SKM-1 treated with dmso at 0.1 percent for 144 hours (cell line): ENCODE measurements around the gene NDRG3.
A peak's percentile ranks its signal among the peaks of the same experiment; 100 is the strongest.
"Not testable (repeated sequence)": the region's sequence is repeated elsewhere in the genome, so short reads cannot be mapped to it uniquely, and the experiment has no call there.

ENCODE experiments used
- DNase-seq: peaks from one replicate; lab custom pipeline; 2025; ENCODE audit not compliant: unreplicated experiment; lab: John Stamatoyannopoulos, UW

The NDRG3 gene

DNA sequence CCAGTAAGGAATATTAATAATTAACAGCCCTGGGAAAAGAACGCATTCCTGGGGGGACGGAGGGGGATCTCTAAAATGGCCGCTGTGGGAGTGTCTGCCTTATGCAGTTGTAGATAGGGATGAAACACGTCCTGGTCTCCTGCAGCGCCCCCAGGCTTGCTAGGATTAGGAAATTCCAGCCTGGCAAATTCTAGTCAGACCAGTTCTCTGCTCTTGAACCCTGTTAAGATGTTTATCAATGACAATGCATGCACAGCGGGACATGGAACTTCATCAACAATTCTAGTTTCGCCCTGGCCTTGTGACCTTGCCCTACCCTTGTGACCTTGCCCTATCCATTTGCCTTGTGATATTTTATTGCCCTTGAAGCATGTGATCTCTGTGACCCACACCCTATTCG, 50.4 kb downstream of the NDRG3 start:
- not testable (repeated sequence) for DNase-seq

DNA sequence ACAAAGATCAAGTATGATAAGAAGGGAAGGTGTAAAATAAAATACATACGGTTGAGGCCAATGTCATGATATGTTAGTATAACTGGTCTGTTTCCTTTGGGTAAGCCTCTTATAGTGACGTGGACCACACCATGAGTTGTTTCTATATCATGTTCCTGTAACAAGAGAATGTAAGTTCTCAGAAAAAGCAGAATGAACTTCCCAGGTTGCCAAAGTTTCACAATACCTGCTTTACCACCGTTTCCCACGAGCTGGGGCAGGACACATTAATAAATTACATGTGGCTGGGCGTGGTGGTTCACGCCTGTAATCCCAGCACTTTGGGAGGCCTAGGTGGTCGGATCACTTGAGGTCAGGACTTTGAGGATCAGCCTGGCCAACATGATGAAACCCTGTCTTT, 57.3 kb downstream of the NDRG3 start:
- no peak for DNase-seq

DNA sequence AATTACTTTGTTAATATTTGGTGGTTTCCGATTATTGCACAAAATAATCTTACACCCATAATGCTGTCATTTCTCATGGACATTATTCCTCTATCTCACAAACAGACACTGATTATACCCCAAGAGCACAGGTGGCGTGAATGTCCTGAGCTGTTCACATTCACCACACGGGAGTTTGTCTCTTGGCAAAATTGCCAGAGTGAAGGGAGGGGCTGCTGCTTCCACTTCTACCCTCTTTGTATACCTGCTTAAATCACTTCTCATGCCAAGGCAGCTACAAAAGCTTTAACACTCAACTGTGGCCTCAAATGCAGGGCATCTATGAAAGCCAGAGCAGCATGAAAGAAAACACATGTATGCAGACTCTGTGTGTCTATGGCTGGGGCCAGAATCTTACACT, 58.0 kb downstream of the NDRG3 start:
- DNase-seq: no peak

DNA sequence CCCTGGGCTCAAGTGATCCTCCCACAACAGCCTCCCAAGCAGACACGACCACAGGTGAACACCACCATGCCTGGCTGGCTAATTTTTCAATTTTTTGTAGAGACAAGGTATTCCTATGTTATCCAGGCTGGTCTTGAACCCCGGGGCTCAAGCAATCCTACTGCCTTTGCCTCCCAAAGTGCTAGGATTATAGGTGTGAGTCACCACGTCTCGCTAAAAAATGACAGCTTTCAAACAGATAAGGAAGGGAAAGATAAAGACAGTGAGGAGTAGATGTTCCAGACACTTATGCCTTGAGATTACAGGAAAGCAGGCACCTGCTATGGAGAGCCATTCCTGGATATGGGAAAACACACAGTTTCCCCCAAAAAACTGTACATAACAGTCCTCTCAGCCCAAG, 58.9 kb downstream of the NDRG3 start:
- no peak for DNase-seq

DNA sequence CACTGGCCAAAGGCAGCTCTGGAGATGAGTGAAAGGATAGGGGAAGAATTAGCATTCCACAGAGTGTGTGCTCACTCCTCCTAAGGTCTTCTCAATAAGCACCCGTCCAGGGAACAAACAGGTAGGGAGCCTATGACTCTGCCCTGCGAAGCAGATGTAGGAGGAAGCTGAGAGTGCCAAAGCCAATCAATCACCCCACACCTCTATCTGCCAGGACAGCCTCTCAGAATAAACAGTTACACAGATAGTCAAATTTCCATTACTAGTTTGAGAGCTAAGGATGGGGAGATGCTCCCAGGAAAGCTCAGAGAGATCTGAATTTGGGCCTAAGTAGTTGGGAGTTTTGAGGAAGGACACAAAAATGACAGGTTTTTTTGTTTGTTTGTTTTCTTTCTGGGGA, 59.4 kb downstream of the NDRG3 start:
- no peak for DNase-seq

DNA sequence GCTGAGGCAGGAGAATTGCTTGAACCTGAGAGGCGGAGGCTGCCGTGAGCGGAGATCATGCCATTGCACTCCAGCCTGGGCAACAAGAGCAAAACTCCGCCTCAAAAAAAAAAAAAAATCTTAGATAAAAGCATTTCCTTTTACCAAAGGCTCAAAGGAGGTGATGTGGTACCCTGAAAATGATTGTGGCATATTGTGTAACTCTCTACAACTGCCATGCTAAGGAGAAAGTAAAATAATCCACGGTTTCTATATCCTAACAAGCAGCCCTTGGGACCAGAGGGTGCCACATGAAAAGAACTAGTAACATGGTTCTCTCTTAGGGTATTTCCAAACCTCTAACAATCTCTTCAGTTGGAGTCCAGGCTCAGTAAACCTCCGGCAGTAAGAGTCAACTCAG, 61.1 kb downstream of the NDRG3 start:
- DNase-seq: no peak

DNA sequence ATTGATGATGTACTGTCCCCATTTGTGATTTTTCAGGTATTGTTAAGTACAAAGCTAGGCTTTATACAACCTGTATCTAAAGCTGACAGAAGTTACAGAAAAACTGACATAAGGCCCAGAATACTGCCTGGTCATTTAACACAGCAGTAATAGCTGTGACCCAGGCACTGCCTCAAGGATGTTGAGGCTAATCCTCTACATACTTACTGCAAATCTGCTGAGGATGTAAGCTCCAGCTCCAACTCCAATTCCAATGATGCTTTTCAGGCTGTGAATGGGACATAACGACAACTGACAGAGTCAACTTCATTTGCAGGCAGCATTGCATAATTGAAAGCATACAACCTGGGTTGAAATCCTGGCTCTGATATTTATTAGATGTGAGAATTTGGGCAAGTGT, 63.6 kb downstream of the NDRG3 start:
- no peak for DNase-seq

DNA sequence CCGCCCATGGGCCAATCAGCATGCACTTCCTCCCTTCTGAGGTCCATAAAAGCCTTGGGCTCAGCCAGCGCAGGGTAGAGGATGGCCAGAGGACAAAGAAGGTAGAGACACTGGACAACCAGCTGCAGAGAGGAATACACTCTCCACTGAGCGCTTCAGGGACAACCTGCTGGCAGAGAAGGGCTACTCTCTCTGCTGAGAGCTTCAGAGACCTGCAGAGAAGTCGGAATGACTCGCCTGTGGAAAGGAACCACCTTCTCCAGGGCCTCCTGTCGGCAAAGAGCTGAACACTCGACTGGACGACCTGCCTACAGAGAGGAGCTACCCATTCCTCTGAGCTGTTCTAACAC, 68.5 kb downstream of the NDRG3 start:
- no peak for DNase-seq

DNA sequence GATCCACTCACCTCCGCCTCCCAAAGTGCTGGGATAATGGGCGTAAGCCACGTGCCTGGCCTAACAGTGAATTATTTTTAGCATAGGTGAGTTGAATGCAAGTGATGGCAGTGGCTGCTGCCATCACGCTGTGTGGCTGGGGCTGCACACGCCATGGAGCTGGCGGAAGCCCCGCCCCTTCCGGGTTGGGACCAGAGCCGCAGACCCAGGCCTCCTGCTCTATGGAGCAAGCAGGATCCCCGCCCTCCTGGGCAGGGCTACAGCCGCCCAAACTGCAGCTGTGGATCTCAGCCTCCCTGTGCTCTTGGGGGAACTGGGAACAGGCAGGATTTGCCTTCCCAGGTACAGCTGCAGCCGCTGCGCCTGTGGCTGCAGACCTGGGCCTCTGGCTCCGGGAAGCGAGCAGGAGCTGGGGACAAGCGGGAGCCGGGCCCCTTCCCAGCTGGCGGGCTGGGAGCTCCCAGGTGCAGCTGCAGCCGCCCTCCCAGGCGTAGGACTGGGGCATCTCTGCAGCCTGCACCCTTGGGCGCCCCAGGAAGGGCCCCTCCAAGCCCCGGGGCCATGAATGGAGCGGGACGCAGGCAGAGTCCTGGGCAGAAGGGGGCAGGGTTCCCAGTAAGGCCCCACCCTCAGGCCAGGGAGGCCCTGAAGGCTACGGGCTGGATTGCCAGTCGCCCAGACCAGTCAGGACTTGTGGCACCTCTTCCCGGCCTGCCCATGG, 69.0 kb downstream of the NDRG3 start:
- DNase-seq: no peak

DNA sequence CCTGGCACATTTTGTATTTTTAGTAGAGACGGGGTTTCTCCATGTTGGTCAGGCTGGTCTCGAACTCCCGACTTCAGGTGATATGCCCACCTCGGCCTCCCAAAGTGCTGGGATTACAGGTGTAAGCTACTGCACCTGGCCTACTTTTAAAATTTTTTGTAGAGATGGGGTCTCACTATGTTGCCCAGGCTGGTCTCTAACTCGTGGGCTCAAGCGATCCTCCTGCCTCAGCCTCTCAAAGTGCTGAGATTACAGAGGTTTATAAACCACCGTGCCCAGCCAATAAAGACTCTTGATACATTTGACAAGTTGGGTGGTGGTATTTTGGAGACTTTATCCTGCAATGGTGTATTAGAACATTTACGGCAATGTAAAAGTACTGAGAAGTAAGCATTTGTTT, 70.3 kb downstream of the NDRG3 start:
- not testable (repeated sequence) for DNase-seq

DNA sequence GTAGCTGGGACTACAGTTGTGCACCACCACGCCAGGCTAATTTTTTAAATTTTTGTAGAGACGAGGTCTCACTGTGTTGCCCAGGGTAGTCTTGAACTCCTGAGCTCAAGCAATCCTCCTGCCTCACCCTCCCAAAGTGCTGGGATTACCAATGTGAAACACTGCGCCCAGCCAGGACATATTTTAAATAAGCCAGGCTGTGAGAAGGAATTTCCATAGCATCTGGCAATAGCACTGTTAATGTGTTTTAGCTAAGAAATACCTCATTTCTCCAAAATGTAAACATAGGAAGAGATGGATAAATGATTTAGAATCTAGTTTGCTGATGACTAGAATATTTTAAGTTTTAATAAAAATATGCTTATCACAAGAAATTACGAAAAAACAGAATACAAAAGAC, 72.9 kb downstream of the NDRG3 start:
- DNase-seq: no peak

DNA sequence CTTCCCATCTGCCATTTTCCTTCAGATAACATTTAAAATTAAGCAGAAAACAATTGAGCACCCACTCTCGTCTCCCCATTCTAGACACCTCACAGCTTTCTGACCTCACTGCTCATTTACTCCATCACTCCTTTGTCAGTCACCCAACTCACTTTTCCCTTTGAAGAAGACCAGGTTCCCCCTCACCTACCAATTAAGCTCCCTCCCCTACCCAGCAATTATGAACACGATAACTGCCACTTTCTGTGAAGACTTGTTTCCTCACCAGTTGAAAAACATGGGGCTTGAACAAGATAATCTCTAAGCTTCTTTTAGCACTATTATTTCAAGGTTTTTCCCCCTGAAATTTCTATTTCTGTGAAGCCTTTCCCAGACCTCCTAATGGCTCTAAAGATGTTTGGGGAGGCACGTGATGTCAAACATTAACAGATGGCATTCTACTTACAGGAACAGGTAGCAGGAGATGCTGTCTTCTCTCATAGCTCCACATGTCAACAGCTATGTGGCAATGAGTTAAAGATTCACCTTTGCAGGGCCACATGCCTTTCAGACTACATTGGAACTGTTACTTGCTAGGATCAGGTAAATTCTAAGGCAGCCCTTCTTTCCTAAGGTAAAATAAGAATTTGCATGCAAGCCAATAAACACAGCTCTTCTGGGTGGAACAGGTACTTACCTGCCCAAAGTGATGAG, 75.1 kb downstream of the NDRG3 start:
- no peak for DNase-seq

DNA sequence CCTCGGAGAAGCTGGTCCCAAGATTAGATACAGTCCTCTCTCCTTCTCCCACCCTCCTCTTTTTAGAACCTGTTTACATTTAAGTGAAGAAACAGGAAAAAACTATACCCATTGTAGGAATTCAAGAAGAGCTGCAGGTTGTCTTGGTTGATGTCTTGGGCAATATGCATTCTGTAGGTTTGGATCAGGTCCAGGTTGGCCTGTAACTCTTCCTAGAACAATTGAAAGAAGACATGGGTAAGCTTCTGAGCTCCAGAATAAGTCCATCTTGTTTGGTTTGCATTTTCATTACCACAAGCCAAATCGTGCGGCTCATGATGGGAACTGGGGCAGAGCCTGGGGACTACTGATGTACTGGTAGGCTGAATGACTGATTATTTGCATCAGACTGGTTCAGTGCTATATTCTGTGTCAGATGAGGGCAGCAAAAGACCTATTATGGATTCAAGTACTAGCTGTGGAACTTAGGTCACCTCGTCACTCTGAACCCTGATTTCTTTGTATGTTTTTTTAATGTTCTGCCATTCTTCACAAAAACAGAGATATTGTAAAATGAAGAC, 79.6 kb downstream of the NDRG3 start:
- DNase-seq: no peak

DNA sequence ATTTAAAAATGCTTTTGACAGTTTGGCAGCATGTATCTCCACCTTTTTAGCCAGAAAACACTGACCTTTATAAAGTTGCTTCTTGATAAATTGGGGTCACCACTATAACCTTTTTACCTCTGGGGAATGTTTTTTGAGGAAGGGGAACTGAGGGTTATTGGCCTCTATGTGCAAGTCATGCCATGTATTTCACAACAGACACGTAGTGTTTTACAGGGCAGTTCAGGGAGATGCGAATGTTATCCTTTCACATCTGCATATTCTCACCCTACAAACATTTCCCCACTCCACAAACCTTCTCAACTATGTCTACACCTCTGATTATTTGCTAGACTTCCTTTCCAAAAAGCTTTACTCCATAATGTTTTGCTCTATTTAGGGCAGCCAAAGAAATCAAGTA, 82.9 kb downstream of the NDRG3 start:
- peak; percentile 84 for DNase-seq

DNA sequence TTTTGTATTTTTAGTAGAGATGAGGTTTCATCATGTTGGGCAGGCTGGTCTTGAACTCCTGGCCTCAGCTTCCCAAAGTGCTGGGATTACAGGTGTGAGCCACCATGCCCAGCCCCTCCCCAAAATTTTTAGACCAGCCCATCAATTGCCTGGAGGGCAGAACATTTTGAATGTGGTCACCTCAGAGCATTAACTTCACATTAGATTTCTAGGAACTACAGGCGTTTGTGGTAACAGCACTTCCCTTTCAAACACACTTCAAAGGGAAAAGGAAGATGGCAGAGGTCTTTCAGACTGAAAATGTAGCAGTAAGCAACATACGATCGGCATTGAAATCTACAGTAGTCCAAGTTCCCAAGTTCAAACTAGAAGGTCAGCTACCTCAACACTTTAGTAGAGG, 87.6 kb downstream of the NDRG3 start:
- peak; percentile 26 for DNase-seq

DNA sequence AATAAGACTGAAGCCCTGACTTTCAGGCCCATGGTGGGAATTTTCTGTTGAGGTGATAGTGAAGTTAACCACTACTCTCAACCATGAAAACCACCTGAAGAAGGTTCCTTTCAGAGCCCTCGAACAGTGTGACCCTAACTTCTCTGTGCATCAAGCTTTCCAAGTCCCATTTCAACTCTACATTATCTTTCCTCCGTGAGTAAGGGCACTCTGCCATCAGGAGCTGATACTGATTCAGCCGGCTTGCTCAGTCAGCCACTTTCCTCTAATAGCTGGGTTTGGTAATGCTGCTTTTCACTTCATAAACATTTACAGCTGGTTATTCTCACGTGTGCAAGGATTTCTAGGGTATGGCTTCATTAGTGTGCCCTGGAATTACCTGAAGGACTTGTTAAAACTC, 89.2 kb downstream of the NDRG3 start:
- no peak for DNase-seq

DNA sequence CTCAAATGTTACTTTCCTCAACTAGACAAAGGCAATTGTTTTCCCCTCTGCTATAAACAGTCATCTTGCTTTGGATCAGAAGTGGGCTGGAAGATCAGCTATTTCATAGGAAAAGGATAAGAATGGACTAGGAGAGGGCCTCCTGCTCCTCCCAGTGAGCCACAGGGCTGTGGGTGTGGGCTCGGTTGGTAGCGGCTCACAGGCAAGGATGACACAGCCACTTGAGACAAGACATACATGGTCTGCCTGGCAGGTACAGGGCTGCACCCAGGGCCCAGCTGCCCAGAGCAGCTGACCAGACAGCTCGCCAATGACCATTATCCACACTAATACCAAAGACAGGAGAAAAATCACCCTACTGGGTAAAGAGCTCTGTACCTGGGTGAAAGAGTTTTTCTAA, 90.9 kb downstream of the NDRG3 start:
- no peak for DNase-seq

DNA sequence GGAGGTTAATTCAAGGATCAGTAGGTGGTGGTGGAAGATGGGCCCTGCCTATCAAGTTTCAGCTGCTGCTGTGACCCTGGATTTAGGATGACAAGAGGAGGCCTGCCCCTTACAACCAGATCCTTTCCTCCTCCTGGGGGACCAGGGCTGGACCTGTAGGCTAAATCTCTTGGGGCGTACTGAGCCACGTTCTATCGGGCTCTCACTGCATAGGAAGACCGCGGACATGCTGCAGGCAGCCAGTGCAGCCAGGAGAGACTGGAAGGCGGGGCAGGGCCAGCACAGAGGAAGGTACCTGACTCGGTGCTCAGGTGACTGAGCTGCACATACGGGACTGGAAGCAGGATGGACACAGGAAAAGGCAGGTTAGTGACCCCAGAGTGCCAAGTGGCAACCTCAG, 91.4 kb downstream of the NDRG3 start:
- DNase-seq: no peak

DNA sequence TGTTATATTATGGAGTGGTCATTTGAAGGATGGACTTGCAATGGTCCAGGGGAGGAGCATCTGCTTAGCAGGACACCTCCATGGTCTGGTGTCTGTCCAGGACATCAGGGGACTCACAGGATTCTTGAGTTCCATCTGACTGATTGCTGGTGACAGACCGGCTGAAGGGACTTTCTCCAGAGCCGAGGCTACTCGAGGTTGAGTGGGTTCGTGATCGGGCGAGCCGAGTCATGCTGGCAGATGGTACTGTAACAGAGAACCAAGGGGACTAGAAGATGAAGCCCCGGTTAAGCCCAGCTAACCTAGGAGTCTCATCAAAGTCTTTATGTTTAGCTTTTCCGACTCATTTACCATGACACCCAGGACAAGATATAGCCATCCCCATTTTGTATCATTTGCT, 92.4 kb downstream of the NDRG3 start:
- DNase-seq: no peak

DNA sequence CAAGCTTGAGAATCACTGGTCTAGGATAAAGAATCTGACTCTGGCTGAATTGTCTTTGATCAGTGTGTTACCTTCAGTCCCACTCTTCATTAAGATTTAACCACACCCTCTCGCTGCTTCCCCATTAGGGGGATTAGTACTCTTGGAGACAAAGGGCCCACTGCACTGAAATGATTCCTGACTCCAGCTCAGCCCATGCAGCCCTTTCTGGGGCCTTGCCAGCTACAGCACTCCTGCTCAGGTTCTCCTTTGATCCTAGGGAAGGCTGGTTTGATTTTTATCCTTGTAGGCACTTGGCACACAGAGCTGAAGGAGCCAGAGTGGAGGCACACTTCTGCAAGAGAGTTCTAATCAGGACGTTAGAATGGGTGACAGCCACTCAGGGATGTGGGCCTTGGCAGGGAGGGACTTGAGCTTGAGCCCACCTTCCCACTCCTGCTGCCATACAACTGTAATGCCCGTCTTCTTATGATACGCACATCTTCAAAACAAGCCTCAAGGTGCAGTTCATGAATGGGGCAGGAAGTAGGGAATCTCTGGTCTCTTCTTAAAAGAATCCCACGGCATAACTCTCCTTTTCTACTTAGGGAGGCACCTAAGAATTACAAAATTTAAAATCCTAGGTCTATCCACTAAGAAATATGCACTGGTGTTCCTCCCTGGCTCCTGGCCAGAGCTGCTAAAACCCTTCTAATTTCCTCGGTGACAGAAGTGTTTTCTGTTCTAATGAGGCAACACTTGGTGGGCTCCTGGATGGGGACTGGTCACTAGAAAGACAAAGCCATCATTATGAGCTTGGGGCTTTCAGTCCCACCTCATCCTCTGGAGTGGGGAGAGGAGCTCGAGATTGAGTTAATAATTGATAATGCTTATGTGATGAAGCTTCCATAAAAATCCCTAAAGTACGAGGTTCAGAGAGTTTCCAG, 98.4 kb downstream of the NDRG3 start:
- DNase-seq: no peak

DNA sequence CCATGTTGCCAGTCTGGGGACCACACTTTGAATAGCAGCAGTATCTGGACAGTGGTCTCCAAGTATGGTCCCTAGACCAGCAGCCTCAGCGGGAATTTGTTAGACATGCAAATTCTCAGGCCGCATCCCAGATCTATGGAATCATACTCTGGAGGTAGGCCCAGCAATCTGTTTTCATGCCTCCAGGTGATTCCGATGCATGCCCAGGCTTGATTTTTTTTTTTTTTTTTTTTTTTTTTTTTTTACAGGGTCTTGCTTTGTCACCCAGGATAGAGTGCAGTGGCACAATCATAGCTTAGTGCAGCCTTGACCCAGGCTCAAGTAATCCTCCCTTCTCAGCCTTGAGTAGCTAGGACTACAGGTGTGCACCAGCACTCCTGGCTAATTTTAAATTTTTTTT, 99.2 kb downstream of the NDRG3 start:
- no peak for DNase-seq

DNA sequence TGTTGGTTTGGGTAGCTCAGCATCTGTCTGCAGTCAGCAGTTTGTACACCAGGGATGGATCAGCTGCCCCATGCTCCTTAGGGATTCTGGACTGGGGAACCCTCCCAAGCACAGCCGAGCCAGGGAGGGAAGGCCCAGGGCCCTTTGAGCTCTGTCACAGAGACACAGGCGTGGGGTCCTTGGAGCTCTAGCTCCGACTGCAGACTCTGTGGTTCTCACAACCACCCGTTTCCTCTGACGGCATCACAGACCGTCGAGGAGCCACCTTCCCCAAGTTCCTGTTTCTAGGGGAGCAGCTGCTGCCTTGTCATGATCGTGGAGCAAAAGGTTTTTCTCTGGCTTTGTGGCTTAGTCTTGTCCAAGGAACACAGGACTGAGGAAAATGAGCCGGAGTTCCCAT, 99.9 kb downstream of the NDRG3 start, which contains the start of gene SLA2:
Gene SLA2 (minus strand): TSS at position 199 of the 400 bp plus-strand sequence. CDS start 4,861 bp downstream, outside the sequence.
- peak; percentile 90 for DNase-seq
